ENCODE data around the gene LY86. TPM values are rescaled to one million over a fixed set of nuclear protein-coding genes. Genes with fewer than 3 reads are reported as not detected.

LY86 gene
- total RNA-seq, 1 experiment from 2014 or later: not detected

DNA sequence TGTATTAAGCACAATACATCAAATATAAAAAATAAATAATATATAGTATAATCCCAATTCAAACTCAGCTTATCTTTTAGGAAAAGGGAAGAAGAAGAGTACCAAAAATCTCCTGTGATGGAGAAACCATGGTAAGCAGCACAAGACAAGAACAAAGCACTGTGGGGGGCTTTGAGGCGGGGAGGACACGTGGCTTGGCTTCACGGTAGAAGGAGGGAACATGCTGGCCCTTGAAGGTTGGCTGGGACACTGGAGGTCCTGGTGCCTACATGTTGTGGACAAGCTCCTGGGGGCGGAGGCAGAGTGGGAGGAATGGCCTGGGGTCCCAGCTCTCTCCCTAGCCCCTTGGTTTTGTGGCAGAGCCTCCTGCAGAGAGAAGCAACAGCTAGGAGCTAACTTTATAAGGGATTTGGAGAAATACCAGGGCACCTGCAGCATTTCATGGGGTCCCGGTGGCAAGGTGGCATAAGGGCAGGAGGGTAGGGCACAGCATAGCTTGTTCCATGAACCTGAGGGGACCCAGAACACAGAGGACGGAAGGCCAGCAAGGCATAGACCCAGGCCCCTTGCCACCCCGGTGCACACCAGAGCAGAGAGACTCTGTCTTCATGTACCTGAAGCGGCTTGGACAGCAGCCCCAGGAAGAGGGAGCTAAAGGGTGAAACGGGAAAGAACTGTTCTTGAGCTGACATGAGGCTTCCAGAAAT, 72.0 kb downstream of the LY86 start:
- peaks cover 1 to 5% of the 10 kb centered on the region in 2 experiments for H3K4me1 Mint-ChIP-seq
- peaks cover 13% of the 10 kb centered on the region for H3K27me3 Mint-ChIP-seq (ENCODE audit: low read depth)
- Histone ChIP-seq H3K23ac (ENCODE audit: insufficient read length, low read depth, low read length) (no peak overlapping the region), H3K27me3 (ENCODE audit: insufficient read depth, low read length) (no peaks in the 10 kb centered on the region), H3K23me2 (ENCODE audit: insufficient read length, low read depth, low read length, poor library complexity, severe bottlenecking) (no peaks in the 10 kb centered on the region), H2BK20ac (ENCODE audit: low read depth, low read length, poor library complexity, severe bottlenecking) (no peak overlapping the region), H3K9me3 (ENCODE audit: control insufficient read depth, low read depth, low read length) (no peaks in the 10 kb centered on the region), H3K4me1 (ENCODE audit: insufficient read depth, low read length) (no peaks in the 10 kb centered on the region), H3K4ac (ENCODE audit: low read depth, low read length) (no peak overlapping the region), H4K8ac (replicated peaks; ENCODE audit: insufficient read length, low read depth, low read length) (no peak overlapping the region), H3K79me2 (ENCODE audit: insufficient read depth, low read length) (no peaks in the 10 kb centered on the region), H2AFZ (ENCODE audit: low read length) (no peak overlapping the region), H3K18ac (ENCODE audit: insufficient read length, low read depth, low read length) (no peak overlapping the region), H2BK12ac (ENCODE audit: insufficient read length, low read depth, low read length) (no peak overlapping the region), H4K20me1 (ENCODE audit: control insufficient read depth, insufficient read depth, insufficient read length) (no peaks in the 10 kb centered on the region), H2BK15ac (ENCODE audit: low read depth, low read length) (no peak overlapping the region), H2BK120ac (ENCODE audit: low read depth, low read length, poor library complexity, severe bottlenecking) (no peak overlapping the region), H3K9ac (ENCODE audit: extremely low read depth, insufficient read length, low read length) (no peak overlapping the region), H3K14ac (ENCODE audit: insufficient read depth, low read length) (no peak overlapping the region), H2BK5ac (ENCODE audit: insufficient read length, low read length) (no peak overlapping the region), H4K91ac (ENCODE audit: insufficient read length, low read depth, low read length) (no peak overlapping the region), H2AK5ac (ENCODE audit: insufficient read length, low read length) (no peak overlapping the region), H3K27ac (ENCODE audit: insufficient read length, low read depth, low read length) (no peak overlapping the region), H3K56ac (ENCODE audit: insufficient read length, low read depth, low read length) (no peak overlapping the region), H3T11ph (ENCODE audit: low read length) (no peak overlapping the region), H3K4me2 (ENCODE audit: insufficient read depth, insufficient read length, low read length) (no peak overlapping the region), H4K5ac (ENCODE audit: insufficient read length, low read depth, low read length) (no peak overlapping the region), H3K79me1 (ENCODE audit: insufficient read depth, low read depth, low read length, poor library complexity, severe bottlenecking) (no peaks in the 10 kb centered on the region)
- no CpG with 5 or more reads among the region's 9 CpGs for WGBS (ENCODE audit: extremely low coverage, insufficient read length, low lambda C conversion rate)
- peaks cover 3 to 8% of the 10 kb centered on the region in 2 experiments; a peak in 3 of 5 replicates for H3K9me3 Mint-ChIP-seq
- no peak overlapping the region for H3K27ac Mint-ChIP-seq
- H3K4me3 Mint-ChIP-seq: no peak overlapping the region; a peak in 1 of 5 replicates
- no peak for DNase-seq
- TF ChIP-seq, protein P1, sequence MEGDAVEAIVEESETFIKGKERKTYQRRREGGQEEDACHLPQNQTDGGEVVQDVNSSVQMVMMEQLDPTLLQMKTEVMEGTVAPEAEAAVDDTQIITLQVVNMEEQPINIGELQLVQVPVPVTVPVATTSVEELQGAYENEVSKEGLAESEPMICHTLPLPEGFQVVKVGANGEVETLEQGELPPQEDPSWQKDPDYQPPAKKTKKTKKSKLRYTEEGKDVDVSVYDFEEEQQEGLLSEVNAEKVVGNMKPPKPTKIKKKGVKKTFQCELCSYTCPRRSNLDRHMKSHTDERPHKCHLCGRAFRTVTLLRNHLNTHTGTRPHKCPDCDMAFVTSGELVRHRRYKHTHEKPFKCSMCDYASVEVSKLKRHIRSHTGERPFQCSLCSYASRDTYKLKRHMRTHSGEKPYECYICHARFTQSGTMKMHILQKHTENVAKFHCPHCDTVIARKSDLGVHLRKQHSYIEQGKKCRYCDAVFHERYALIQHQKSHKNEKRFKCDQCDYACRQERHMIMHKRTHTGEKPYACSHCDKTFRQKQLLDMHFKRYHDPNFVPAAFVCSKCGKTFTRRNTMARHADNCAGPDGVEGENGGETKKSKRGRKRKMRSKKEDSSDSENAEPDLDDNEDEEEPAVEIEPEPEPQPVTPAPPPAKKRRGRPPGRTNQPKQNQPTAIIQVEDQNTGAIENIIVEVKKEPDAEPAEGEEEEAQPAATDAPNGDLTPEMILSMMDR (conservative IDR thresholded peaks at IDR 0.05): no peak
- no peaks in the 10 kb centered on the region; a peak in 1 of 7 replicates for H3K36me3 Mint-ChIP-seq (ENCODE audit: insufficient read depth in 1 of 3, low read depth in 3 of 3)

Measured in H9 (cell line).